COLO668 (cell line): ENCODE data around the gene PADI4.

Experiments
- DNase-seq: peaks from one replicate; lab custom pipeline; 2025; ENCODE audit not compliant: unreplicated experiment; lab: John Stamatoyannopoulos, UW

The PADI4 gene

GRCh38 chr1:17307946-17308345 lies at the start of gene PADI4:
Gene PADI4, plus strand, starts transcription at chr1:17308197. Its CDS starts 26 bp downstream, at chr1:17308223.
- no peak for DNase-seq

- no peak for DNase-seq
These were observed 49.3 kb upstream of the PADI4 start for GRCh38 chr1:17258758-17259130.

GRCh38 chr1:17259233-17259873 lies 48.6 kb upstream of the PADI4 start:
- DNase-seq = no peak

- DNase-seq = no peak
These were observed 47.7 kb upstream of the PADI4 start for GRCh38 chr1:17260264-17260663.

GRCh38 chr1:17260738-17261137 lies 47.3 kb upstream of the PADI4 start:
- no peak for DNase-seq

GRCh38 chr1:17263936-17264335 lies 44.1 kb upstream of the PADI4 start:
- DNase-seq = no peak

- no peak for DNase-seq
These were observed 43.5 kb upstream of the PADI4 start for GRCh38 chr1:17264470-17264869.

- DNase-seq = no peak
These were observed 42.8 kb upstream of the PADI4 start for GRCh38 chr1:17265162-17265561.

- no peak for DNase-seq
These were observed 42.0 kb upstream of the PADI4 start for GRCh38 chr1:17265950-17266349.

- no peak for DNase-seq
These were observed 36.9 kb upstream of the PADI4 start for GRCh38 chr1:17270891-17271765.

GRCh38 chr1:17272066-17272465 lies 35.9 kb upstream of the PADI4 start:
- DNase-seq = no peak

GRCh38 chr1:17272646-17273045 lies 35.4 kb upstream of the PADI4 start:
- DNase-seq = no peak

- no peak for DNase-seq
These were observed 34.9 kb upstream of the PADI4 start for GRCh38 chr1:17273096-17273495.

GRCh38 chr1:17274186-17275170 lies 33.5 kb upstream of the PADI4 start:
- DNase-seq = peak; percentile 57

- no peak for DNase-seq
These were observed 31.4 kb upstream of the PADI4 start for GRCh38 chr1:17276568-17276967.

- DNase-seq = no peak
These were observed 30.4 kb upstream of the PADI4 start for GRCh38 chr1:17277511-17278159.

GRCh38 chr1:17278996-17279830 lies 28.8 kb upstream of the PADI4 start:
- DNase-seq = no peak

- no peak for DNase-seq
These were observed 27.6 kb upstream of the PADI4 start for GRCh38 chr1:17280436-17280835.

- DNase-seq = no peak
These were observed 27.1 kb upstream of the PADI4 start for GRCh38 chr1:17280894-17281293.

GRCh38 chr1:17281775-17282181 lies 26.2 kb upstream of the PADI4 start:
- DNase-seq = no peak
